Endodermal cell (in vitro differentiated cells): ENCODE results near the gene EIPR1. TPM values are rescaled to one million over a fixed set of nuclear protein-coding genes. Genes with fewer than 3 reads are reported as not detected.

ENCODE experiments used
- DNase-seq: peaks from one replicate; pipeline ENCODE4 v3.0.0-alpha.2; 2017
- H3K27ac ChIP-seq: 2 replicates; pipeline ENCODE4 v1.5.1; 2013; ENCODE audit warnings: mild to moderate bottlenecking, low read depth, low read length, moderate library complexity
- H3K27me3 ChIP-seq: 2 replicates; pipeline ENCODE4 v1.6.1; 2013; ENCODE audit warnings: mild to moderate bottlenecking, low read length, moderate library complexity; ENCODE audit not compliant: insufficient read depth, control insufficient read depth, poor library complexity, severe bottlenecking
- H3K36me3 ChIP-seq: 2 replicates; pipeline ENCODE4 v1.7.0; 2013; ENCODE audit warnings: mild to moderate bottlenecking, low read length, moderate library complexity; ENCODE audit not compliant: control insufficient read depth, insufficient read depth
- H3K4me1 ChIP-seq: one replicate; pipeline ENCODE4 v1.7.0; 2013; ENCODE audit warnings: low read length; ENCODE audit not compliant: control insufficient read depth, insufficient read depth
- H3K4me3 ChIP-seq: 2 replicates; pipeline ENCODE4 v1.5.1; 2013; ENCODE audit warnings: mild to moderate bottlenecking, low read length, moderate library complexity
- H3K9ac ChIP-seq: 2 replicates; pipeline ENCODE4 v1.6.1; 2013; ENCODE audit warnings: mild to moderate bottlenecking, low read length, moderate library complexity; ENCODE audit not compliant: poor library complexity, severe bottlenecking; ENCODE audit errors: extremely low read depth
- H3K9me3 ChIP-seq: 2 replicates; pipeline ENCODE4 v1.6.1; 2013; ENCODE audit warnings: mild to moderate bottlenecking, low read length, moderate library complexity; ENCODE audit not compliant: control insufficient read depth
- H3K27ac Mint-ChIP-seq: 2 replicates; pipeline ENCODE4 v1.8.0; 2020; ENCODE audit warnings: mixed read lengths
- H3K27me3 Mint-ChIP-seq: 2 replicates; pipeline ENCODE4 v1.8.0; 2021; ENCODE audit warnings: mild to moderate bottlenecking, mixed read lengths; ENCODE audit not compliant: insufficient read depth
- H3K36me3 Mint-ChIP-seq: 2 replicates; pipeline ENCODE4 v1.8.0; 2020; ENCODE audit warnings: low read depth, mixed read lengths
- H3K4me1 Mint-ChIP-seq: 2 replicates; pipeline ENCODE4 v1.8.0; 2020; ENCODE audit warnings: mixed read lengths
- H3K4me3 Mint-ChIP-seq: 2 replicates; pipeline ENCODE4 v1.8.0; 2020; ENCODE audit warnings: mild to moderate bottlenecking, moderate library complexity, mixed read lengths
- H3K9me3 Mint-ChIP-seq: 2 replicates; pipeline ENCODE4 v1.8.0; 2020; ENCODE audit warnings: mild to moderate bottlenecking, mixed read lengths
- CTCF ChIP-seq: fragments of 200-600 bp; sonication (generic); conservative IDR thresholded peaks from 2 replicates; pipeline ENCODE4 v1.5.0; 2021; ENCODE audit warnings: antibody characterized with exemption, mild to moderate bottlenecking
- WGBS, 2 experiments: methylation state at CpG; one replicate each; pipeline versions ENCODE4 v1.1.5 to v1.1.7; 2013; ENCODE audit warnings: missing lambda C conversion rate in 2 of 2, mixed read lengths in 1 of 2; ENCODE audit not compliant: insufficient coverage in 1 of 2, insufficient read length in 1 of 2; 5-methylcytosine and 5-hydroxymethylcytosine counted together
- total RNA-seq, 2 donors: library from RNA; stranded (reverse); fragmentation: NEBNext Ultra II Directional in 1 of 2; extraction: Animal tissue kit (Norgen Biotek cat#: 25700) in 1 of 2; gene quantifications; 2 replicates in 1 of 2; 3 replicates in 1 of 2; pipeline ENCODE4 v1.2.1, GENCODE V29; 2021

EIPR1 gene
- total RNA-seq, 2 donors from 2014 or later: 30.1 to 36.8 TPM

GRCh38 chr2:3342324-3342723 lies 35.3 kb downstream of the EIPR1 start:
- Histone ChIP-seq H3K4me3 (no peak overlapping the region), H3K9me3 (peaks cover 8% of the 10 kb centered on the region), H3K4me1 (no peaks in the 10 kb centered on the region), H3K27me3 (no peaks in the 10 kb centered on the region), H3K9ac (no peak overlapping the region), H3K27ac (no peak overlapping the region), H3K36me3 (peaks cover 23% of the 10 kb centered on the region)
- no peak for TF ChIP-seq CTCF
- Mint-ChIP-seq H3K4me3 (no peak overlapping the region), H3K36me3 (peaks cover 36% of the 10 kb centered on the region), H3K27ac (no peak overlapping the region), H3K27me3 (no peaks in the 10 kb centered on the region), H3K9me3 (peaks cover 6% of the 10 kb centered on the region), H3K4me1 (peaks cover under 1% of the 10 kb centered on the region)
- no peak for DNase-seq
- WGBS, 2 experiments: 91 to 95% methylated on average over 9 of the region's 9 CpGs

- Histone ChIP-seq H3K27ac (no peak overlapping the region), H3K4me3 (no peak overlapping the region), H3K4me1 (no peaks in the 10 kb centered on the region), H3K9me3 (peaks cover under 1% of the 10 kb centered on the region), H3K36me3 (peaks cover 17% of the 10 kb centered on the region), H3K27me3 (no peaks in the 10 kb centered on the region), H3K9ac (no peak overlapping the region)
- WGBS, 2 experiments: 97 to 98% methylated on average over 7 to 8 of the region's 8 CpGs
- Mint-ChIP-seq H3K27ac (no peak overlapping the region), H3K4me1 (no peaks in the 10 kb centered on the region), H3K36me3 (peaks cover 31% of the 10 kb centered on the region), H3K4me3 (no peak overlapping the region), H3K9me3 (peaks cover under 1% of the 10 kb centered on the region), H3K27me3 (no peaks in the 10 kb centered on the region)
- no peak for TF ChIP-seq CTCF
- DNase-seq: no peak
Observed at GRCh38 chr2:3341336-3341735, 36.3 kb downstream of the EIPR1 start.

GRCh38 chr2:3340144-3340543 lies 37.5 kb downstream of the EIPR1 start:
- no peaks in the 10 kb centered on the region for H3K4me1 ChIP-seq
- no peak overlapping the region for H3K9ac ChIP-seq
- H3K4me3 ChIP-seq: no peak overlapping the region
- no peak overlapping the region for H3K27ac ChIP-seq
- no peaks in the 10 kb centered on the region for H3K9me3 ChIP-seq
- TF ChIP-seq CTCF: no peak
- Mint-ChIP-seq H3K27me3 (no peaks in the 10 kb centered on the region), H3K4me3 (no peak overlapping the region), H3K4me1 (no peaks in the 10 kb centered on the region), H3K27ac (no peak overlapping the region), H3K9me3 (no peaks in the 10 kb centered on the region), H3K36me3 (peaks cover 38% of the 10 kb centered on the region)
- no peak for DNase-seq
- 94 to 100% methylated on average over 1 to 10 of the region's 10 CpGs for WGBS, 2 experiments
- H3K27me3 ChIP-seq: no peaks in the 10 kb centered on the region
- H3K36me3 ChIP-seq: peaks cover 22% of the 10 kb centered on the region
